HL-60 (cell line): ENCODE measurements around the gene PTPRG.

Experiments used
- DNase-seq, 2 experiments: peaks; one replicate each; pipeline ENCODE4 v3.0.0-alpha.2; 2010 to 2020; ENCODE audit warnings: low read depth in 1 of 2, low spot score in 1 of 2
- H3K27ac ChIP-seq: fragments of 250-450 bp; sonication (Bioruptor Pico); replicated peaks from 2 replicates; pipeline ENCODE4 v1.5.1; 2020; ENCODE audit warnings: mild to moderate bottlenecking, moderate library complexity
- H3K27me3 ChIP-seq: fragments of 250-450 bp; sonication (Bioruptor Pico); 2 replicates; pipeline ENCODE4 v1.5.1; 2021; ENCODE audit warnings: mild to moderate bottlenecking, moderate library complexity; ENCODE audit not compliant: insufficient read depth, poor library complexity, severe bottlenecking
- H3K4me3 ChIP-seq: replicated peaks from 2 replicates; pipeline ENCODE4 v1.5.1; 2011; ENCODE audit warnings: mild to moderate bottlenecking, control low read depth, low read length; ENCODE audit not compliant: insufficient read depth
- CTCF ChIP-seq: IDR thresholded peaks from one replicate; pipeline ENCODE4 v1.5.1; 2011; ENCODE audit warnings: low read length, control low read depth, inconsistent platforms; ENCODE audit not compliant: insufficient read depth
- GABPA ChIP-seq: IDR thresholded peaks from 2 replicates; pipeline ENCODE4 v1.6.1; 2012; ENCODE audit warnings: low read depth
- POLR2AphosphoS5 ChIP-seq: IDR thresholded peaks from 2 replicates; pipeline ENCODE4 v1.6.1; 2012; ENCODE audit warnings: low read depth
- REST ChIP-seq: IDR thresholded peaks from 2 replicates; pipeline ENCODE4 v1.6.1; 2012; ENCODE audit warnings: low read depth; ENCODE audit not compliant: insufficient replicate concordance
- SPI1 ChIP-seq: IDR thresholded peaks from 2 replicates; pipeline ENCODE4 v1.6.1; 2012; ENCODE audit warnings: low read depth, mild to moderate bottlenecking, borderline replicate concordance

The PTPRG gene

GRCh38 chr3:62295571-62295970, 734.2 kb downstream of the PTPRG start:
- Histone ChIP-seq H3K27ac (no peak overlapping the region), H3K4me3 (no peak overlapping the region), H3K27me3 (no peaks in the 10 kb centered on the region)
- DNase-seq, result no peak
- no peak for TF ChIP-seq SPI1
- TF ChIP-seq REST, result no peak
- TF ChIP-seq POLR2AphosphoS5, result no peak
- TF ChIP-seq GABPA, result no peak
- no peak for TF ChIP-seq CTCF

GRCh38 chr3:62300617-62301016, 739.2 kb downstream of the PTPRG start:
- Histone ChIP-seq H3K27me3 (no peaks in the 10 kb centered on the region), H3K4me3 (no peak overlapping the region), H3K27ac (no peak overlapping the region)
- no peak for DNase-seq
- no peak for TF ChIP-seq SPI1
- TF ChIP-seq GABPA, result no peak
- TF ChIP-seq POLR2AphosphoS5, result no peak
- no peak for TF ChIP-seq REST
- TF ChIP-seq CTCF, result no peak

GRCh38 chr3:62312201-62312600, 750.8 kb downstream of the PTPRG start:
- H3K4me3 ChIP-seq, result no peak overlapping the region
- no peaks in the 10 kb centered on the region for H3K27me3 ChIP-seq
- no peak overlapping the region for H3K27ac ChIP-seq
- TF ChIP-seq CTCF (no peak), POLR2AphosphoS5 (no peak), GABPA (no peak), REST (no peak), SPI1 (no peak)
- no peak for DNase-seq
